ENCODE results near the gene COPZ2. TPM values are rescaled to one million over a fixed set of nuclear protein-coding genes. Genes with fewer than 3 reads are reported as not detected.
"Not testable (repeated sequence)": the region's sequence is repeated elsewhere in the genome, so short reads cannot be mapped to it uniquely, and the experiment has no call there.

COPZ2 gene
- total and polyA plus RNA-seq, 9 donors, result 30.1 to 99.2 (median 47.5) TPM

DNA sequence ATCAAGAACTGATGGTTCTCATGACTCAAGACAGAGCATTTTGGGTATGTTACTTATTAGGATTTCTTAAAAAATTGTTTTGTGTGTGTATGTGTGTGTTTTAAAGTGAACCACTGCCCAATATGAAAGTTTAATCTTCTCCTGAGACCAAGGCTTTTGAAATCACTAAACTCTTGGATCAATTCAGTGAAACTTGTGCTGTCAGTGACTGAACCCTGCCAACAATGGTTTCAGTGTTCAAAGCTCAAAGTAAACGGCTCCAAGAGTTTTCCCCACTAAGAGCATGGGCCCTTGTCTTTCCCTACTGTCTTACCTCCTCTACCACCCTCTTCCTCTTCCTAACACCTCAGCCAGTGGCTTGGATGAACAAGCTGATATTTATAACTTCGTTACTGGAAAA, 32.6 kb upstream of the COPZ2 start:
- H3K36me3 ChIP-seq (ENCODE audit: control insufficient read depth, insufficient read depth, low read length), result peaks cover 67% of the 10 kb centered on the region

DNA sequence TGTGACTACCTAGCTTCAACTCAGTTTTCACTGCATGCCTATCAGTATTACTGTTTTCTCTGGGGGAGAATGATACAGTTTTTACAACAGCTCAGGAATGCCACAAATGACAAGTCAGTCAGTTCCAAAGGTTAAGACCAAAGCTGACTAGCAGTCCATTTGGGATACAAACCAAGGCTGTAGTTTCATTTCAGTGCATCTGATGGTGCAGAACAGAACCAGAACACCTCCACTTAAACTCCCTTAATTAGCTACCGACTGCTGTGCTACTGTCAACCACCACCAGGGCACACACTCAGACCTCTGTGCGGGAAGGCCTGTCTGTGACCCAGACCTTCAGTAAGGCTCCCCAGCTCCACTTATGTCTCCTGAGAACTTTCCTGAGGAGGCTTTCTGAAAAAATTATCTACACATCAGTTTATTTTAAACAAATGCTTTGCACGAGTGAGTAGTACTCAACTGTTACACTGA, 30.9 kb upstream of the COPZ2 start:
- H3K27ac ChIP-seq (ENCODE audit: low read length), result no peak overlapping the region
- no peak overlapping the region for H3K4me3 ChIP-seq (ENCODE audit: low read length)
- DNase-seq, result no peak
- H3K9me3 ChIP-seq (replicated peaks; ENCODE audit: control insufficient read depth, low read depth, low read length), result no peaks in the 10 kb centered on the region
- H3K4me1 ChIP-seq (ENCODE audit: control insufficient read depth, insufficient read depth, low read length), result peaks cover 3% of the 10 kb centered on the region
- peaks cover 67% of the 10 kb centered on the region for H3K36me3 ChIP-seq (ENCODE audit: control insufficient read depth, insufficient read depth, low read length)
- H3K27me3 ChIP-seq (ENCODE audit: control insufficient read depth, insufficient read depth, low read length), result no peaks in the 10 kb centered on the region
- 86% methylated on average over 3 of the region's 3 CpGs for WGBS (ENCODE audit: insufficient coverage)

More for the DNA sequence above, 32.6 kb upstream of the COPZ2 start:
- Histone ChIP-seq H3K9me3 (replicated peaks; ENCODE audit: control insufficient read depth, low read depth, low read length) (no peaks in the 10 kb centered on the region), H3K4me3 (ENCODE audit: low read length) (no peak overlapping the region), H3K27ac (ENCODE audit: low read length) (no peak overlapping the region), H3K4me1 (ENCODE audit: control insufficient read depth, insufficient read depth, low read length) (no peaks in the 10 kb centered on the region), H3K27me3 (ENCODE audit: control insufficient read depth, insufficient read depth, low read length) (no peaks in the 10 kb centered on the region)
- no CpG with 5 or more reads among the region's 2 CpGs for WGBS (ENCODE audit: insufficient coverage)
- DNase-seq, result peak; percentile 19

DNA sequence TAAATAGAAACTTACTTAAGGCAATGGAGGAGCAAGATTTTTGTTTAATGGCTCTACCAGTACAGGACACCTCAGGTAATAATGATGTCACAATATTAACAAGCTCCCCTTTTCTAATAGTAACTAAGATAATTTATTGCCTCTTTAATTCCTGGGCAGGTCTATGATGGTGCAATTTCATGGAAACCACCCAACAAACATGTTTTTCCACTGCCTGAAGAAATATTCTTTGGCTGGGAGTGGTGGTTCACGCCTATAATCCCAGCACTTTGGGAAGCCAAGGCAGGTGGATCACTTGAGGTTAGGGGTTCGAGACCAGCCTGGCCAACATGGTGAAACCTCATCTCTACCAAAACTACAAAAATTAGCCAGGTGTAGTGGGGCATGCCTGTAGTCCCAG, 30.2 kb upstream of the COPZ2 start:
- H3K27ac ChIP-seq (ENCODE audit: low read length); H3K4me3 ChIP-seq (ENCODE audit: low read length); H3K9me3 ChIP-seq (replicated peaks; ENCODE audit: control insufficient read depth, low read depth, low read length); DNase-seq; H3K27me3 ChIP-seq (ENCODE audit: control insufficient read depth, insufficient read depth, low read length); H3K4me1 ChIP-seq (ENCODE audit: control insufficient read depth, insufficient read depth, low read length): not testable (repeated sequence)
- H3K36me3 ChIP-seq (ENCODE audit: control insufficient read depth, insufficient read depth, low read length), result peaks cover 60% of the 10 kb centered on the region
- WGBS (ENCODE audit: insufficient coverage), result no CpG with 5 or more reads among the region's 2 CpGs

DNA sequence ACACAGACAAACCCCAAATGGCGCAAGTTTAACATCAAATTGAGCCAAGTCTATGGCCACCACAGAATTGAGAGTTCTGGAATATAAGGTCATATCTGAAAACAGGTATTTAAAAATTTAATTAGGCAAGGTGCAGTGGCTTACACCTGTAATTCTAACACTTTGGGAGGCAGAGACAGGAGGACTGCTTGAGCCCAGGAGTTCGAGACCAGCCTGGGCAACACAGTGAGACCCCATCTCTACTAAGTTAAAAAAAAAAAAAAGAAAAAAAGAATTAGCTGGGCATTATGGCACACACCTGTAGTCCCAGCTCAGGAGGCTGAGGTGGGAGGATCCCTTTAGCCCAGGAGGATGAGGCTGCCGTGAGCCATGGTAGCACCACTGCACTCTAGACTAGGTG, 29.6 kb upstream of the COPZ2 start:
- Histone ChIP-seq H3K27ac (ENCODE audit: low read length) (no peak overlapping the region), H3K4me1 (ENCODE audit: control insufficient read depth, insufficient read depth, low read length) (peaks cover 3% of the 10 kb centered on the region)
- WGBS (ENCODE audit: insufficient coverage), result no CpG with 5 or more reads among the region's 3 CpGs

DNA sequence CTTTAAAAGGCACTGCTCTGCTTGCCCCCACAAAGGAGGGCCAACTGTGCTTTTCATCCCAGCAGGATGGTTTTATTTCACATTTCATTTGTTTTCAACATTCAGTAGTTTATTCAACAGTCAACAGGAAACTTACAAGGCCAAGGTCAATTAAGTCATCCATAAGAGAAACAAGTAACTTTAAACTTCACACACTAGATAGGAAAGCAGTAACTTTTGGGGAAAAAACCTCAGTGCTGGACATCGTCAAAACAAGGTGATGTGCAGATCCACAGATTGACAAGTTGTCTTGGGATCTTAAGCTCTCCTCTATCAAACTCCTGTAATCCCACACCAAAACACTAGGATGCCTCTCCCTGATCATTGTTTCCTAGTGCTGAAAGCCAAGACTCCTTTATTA, 29.1 kb upstream of the COPZ2 start:
- no peak overlapping the region for H3K4me3 ChIP-seq (ENCODE audit: low read length)
- 86% methylated on average over 1 of the region's 1 CpG for WGBS (ENCODE audit: insufficient coverage)
- H3K36me3 ChIP-seq (ENCODE audit: control insufficient read depth, insufficient read depth, low read length), result peaks cover 62% of the 10 kb centered on the region
- no peak for DNase-seq
- peaks cover 3% of the 10 kb centered on the region for H3K4me1 ChIP-seq (ENCODE audit: control insufficient read depth, insufficient read depth, low read length)
- H3K9me3 ChIP-seq (replicated peaks; ENCODE audit: control insufficient read depth, low read depth, low read length), result no peaks in the 10 kb centered on the region
- no peaks in the 10 kb centered on the region for H3K27me3 ChIP-seq (ENCODE audit: control insufficient read depth, insufficient read depth, low read length)
- no peak overlapping the region for H3K27ac ChIP-seq (ENCODE audit: low read length)

More for the DNA sequence above, 29.6 kb upstream of the COPZ2 start:
- peaks cover 60% of the 10 kb centered on the region for H3K36me3 ChIP-seq (ENCODE audit: control insufficient read depth, insufficient read depth, low read length)
- no peak for DNase-seq
- H3K27me3 ChIP-seq (ENCODE audit: control insufficient read depth, insufficient read depth, low read length), result no peaks in the 10 kb centered on the region
- H3K9me3 ChIP-seq (replicated peaks; ENCODE audit: control insufficient read depth, low read depth, low read length), result no peaks in the 10 kb centered on the region
- no peak overlapping the region for H3K4me3 ChIP-seq (ENCODE audit: low read length)

DNA sequence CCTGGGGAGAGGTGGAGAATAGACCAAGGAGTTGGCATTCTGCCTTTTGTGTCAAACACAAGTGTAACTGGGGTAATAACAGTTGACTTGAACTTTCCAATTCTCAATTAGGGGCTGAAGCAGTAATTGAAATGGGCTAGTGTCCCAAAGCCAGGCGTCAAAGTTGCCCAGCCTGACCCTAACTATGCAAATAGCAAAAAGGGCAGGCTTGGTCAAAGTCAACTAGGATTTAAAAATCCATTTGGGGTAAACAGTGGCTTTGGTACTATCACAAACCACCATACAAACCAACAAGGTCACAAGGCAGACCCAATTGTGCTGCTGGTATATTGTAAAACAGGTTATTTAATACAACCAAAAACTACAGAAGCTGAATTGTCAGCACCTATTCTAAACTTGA, 28.6 kb upstream of the COPZ2 start:
- Histone ChIP-seq H3K4me3 (ENCODE audit: low read length) (no peak overlapping the region), H3K27me3 (ENCODE audit: control insufficient read depth, insufficient read depth, low read length) (no peaks in the 10 kb centered on the region), H3K36me3 (ENCODE audit: control insufficient read depth, insufficient read depth, low read length) (peaks cover 62% of the 10 kb centered on the region), H3K4me1 (ENCODE audit: control insufficient read depth, insufficient read depth, low read length) (peaks cover 3% of the 10 kb centered on the region), H3K9me3 (replicated peaks; ENCODE audit: control insufficient read depth, low read depth, low read length) (no peaks in the 10 kb centered on the region), H3K27ac (ENCODE audit: low read length) (no peak overlapping the region)
- WGBS (ENCODE audit: insufficient coverage), result no CpG with 5 or more reads among the region's 1 CpG
- DNase-seq, result no peak

DNA sequence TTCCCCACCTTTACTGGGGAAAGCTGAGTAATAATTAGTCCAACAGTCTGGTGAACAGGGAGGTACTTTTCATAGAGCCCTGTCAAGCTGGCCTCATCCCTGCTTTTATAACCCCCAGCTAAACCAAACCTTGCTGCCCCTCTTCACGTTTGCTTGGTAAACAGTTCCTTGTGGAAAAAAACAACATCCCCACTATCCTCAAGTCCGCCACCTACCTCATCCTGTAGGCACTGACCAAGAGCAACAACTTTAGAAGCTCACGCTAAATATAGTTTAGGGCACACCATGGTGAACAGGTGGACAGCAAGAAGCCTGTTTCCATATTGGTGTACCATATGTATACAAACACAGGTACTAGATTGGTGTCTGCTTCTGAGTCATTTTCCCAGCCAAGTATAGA, 27.0 kb upstream of the COPZ2 start:
- DNase-seq, result peak; percentile 35
- peaks cover 65% of the 10 kb centered on the region for H3K36me3 ChIP-seq (ENCODE audit: control insufficient read depth, insufficient read depth, low read length)
- peak overlapping the region; percentile 62 for H3K27ac ChIP-seq (ENCODE audit: low read length)
- no peaks in the 10 kb centered on the region for H3K27me3 ChIP-seq (ENCODE audit: control insufficient read depth, insufficient read depth, low read length)
- no peak overlapping the region for H3K4me3 ChIP-seq (ENCODE audit: low read length)
- H3K4me1 ChIP-seq (ENCODE audit: control insufficient read depth, insufficient read depth, low read length), result peaks cover 3% of the 10 kb centered on the region
- no peaks in the 10 kb centered on the region for H3K9me3 ChIP-seq (replicated peaks; ENCODE audit: control insufficient read depth, low read depth, low read length)
- WGBS (ENCODE audit: insufficient coverage), result no CpG with 5 or more reads among the region's 3 CpGs

DNA sequence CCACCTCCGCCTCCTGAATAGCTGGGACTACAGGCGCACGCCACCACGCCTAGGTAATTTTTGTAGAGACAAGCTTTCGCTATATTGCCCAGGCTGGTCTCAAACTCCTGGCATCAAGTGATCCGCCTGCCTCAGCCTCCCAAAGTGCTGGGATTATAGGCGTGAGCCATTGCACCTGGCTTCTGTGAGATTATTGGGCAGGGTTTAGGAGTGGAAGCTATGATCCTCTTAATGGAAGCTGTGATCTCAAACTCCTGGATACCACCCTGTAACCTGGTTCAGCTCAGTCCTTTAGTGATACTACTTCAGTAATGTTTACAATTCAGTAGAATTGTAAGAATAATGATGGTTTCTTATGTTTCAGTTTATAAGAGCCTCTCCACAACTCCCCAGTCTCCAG, 24.7 kb upstream of the COPZ2 start:
- Histone ChIP-seq H3K36me3 (ENCODE audit: control insufficient read depth, insufficient read depth, low read length) (peaks cover 79% of the 10 kb centered on the region), H3K27me3 (ENCODE audit: control insufficient read depth, insufficient read depth, low read length) (no peaks in the 10 kb centered on the region), H3K4me1 (ENCODE audit: control insufficient read depth, insufficient read depth, low read length) (peaks cover 3% of the 10 kb centered on the region), H3K27ac (ENCODE audit: low read length) (no peak overlapping the region), H3K4me3 (ENCODE audit: low read length) (no peak overlapping the region), H3K9me3 (replicated peaks; ENCODE audit: control insufficient read depth, low read depth, low read length) (no peaks in the 10 kb centered on the region)
- 97% methylated on average over 5 of the region's 7 CpGs for WGBS (ENCODE audit: insufficient coverage)
- DNase-seq, result no peak

DNA sequence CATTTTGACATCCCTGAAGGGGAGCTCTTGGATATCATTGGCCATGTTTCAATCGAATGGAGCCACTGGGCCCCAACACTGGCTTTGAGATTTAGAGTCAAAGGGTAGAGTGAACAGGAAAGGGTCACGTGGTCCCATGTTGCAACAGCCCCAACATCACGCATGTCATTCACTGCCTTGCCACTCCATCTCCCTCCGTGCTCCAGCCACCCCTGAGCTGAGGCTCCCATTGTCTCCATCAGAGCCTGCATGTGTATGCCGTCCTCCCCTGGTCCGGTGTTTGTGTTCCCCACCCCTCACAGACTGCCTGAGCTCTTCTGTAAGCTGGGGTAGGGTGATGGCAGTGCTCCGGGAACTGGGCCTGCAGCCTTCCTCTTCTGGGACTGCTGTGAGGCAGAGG, 22.7 kb upstream of the COPZ2 start:
- H3K27ac ChIP-seq (ENCODE audit: low read length), result no peak overlapping the region
- no peaks in the 10 kb centered on the region for H3K9me3 ChIP-seq (replicated peaks; ENCODE audit: control insufficient read depth, low read depth, low read length)
- 73% methylated on average over 3 of the region's 7 CpGs for WGBS (ENCODE audit: insufficient coverage)
- no peak for DNase-seq
- H3K4me1 ChIP-seq (ENCODE audit: control insufficient read depth, insufficient read depth, low read length), result peaks cover 8% of the 10 kb centered on the region
- peaks cover 84% of the 10 kb centered on the region for H3K36me3 ChIP-seq (ENCODE audit: control insufficient read depth, insufficient read depth, low read length)
- no peaks in the 10 kb centered on the region for H3K27me3 ChIP-seq (ENCODE audit: control insufficient read depth, insufficient read depth, low read length)
- no peak overlapping the region for H3K4me3 ChIP-seq (ENCODE audit: low read length)

DNA sequence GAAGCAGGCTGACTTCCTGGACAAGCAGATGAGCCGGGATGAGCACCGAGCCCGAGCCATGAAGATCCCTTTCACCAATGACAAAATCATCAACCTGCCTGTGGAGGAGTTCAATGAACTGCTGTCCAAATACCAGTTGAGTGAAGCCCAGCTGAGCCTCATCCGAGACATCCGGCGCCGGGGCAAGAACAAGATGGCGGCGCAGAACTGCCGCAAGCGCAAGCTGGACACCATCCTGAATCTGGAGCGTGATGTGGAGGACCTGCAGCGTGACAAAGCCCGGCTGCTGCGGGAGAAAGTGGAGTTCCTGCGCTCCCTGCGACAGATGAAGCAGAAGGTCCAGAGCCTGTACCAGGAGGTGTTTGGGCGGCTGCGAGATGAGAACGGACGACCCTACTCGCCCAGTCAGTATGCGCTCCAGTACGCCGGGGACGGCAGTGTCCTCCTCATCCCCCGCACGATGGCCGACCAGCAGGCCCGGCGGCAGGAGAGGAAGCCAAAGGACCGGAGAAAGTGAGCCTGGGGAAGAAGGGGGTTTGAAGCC, 21.6 kb upstream of the COPZ2 start:
- 92% methylated on average over 31 of the region's 32 CpGs for WGBS (ENCODE audit: insufficient coverage)
- H3K9me3 ChIP-seq (replicated peaks; ENCODE audit: control insufficient read depth, low read depth, low read length), result no peaks in the 10 kb centered on the region
- H3K4me3 ChIP-seq (ENCODE audit: low read length), result no peak overlapping the region
- peaks cover 83% of the 10 kb centered on the region for H3K36me3 ChIP-seq (ENCODE audit: control insufficient read depth, insufficient read depth, low read length)
- no peaks in the 10 kb centered on the region for H3K27me3 ChIP-seq (ENCODE audit: control insufficient read depth, insufficient read depth, low read length)
- no peak overlapping the region for H3K27ac ChIP-seq (ENCODE audit: low read length)
- DNase-seq, result no peak
- H3K4me1 ChIP-seq (ENCODE audit: control insufficient read depth, insufficient read depth, low read length), result peaks cover 19% of the 10 kb centered on the region
